RCC 7860 (cell line): ENCODE data around the gene FPR2.
A peak's percentile ranks its signal among the peaks of the same experiment; 100 is the strongest.
"Not testable (repeated sequence)": the region's sequence is repeated elsewhere in the genome, so short reads cannot be mapped to it uniquely, and the experiment has no call there.

ENCODE experiments used
- DNase-seq: peaks from one replicate; pipeline ENCODE4 v3.0.0-alpha.2; 2015; ENCODE audit warnings: low spot score
- FAIRE-seq: peaks from 2 replicates; lab custom pipeline; 2012; peaks lifted over from hg19 to GRCh38; lab: Jason Lieb, UNC

The FPR2 gene

GRCh38 chr19:51803519-51803918 lies 42.5 kb downstream of the FPR2 start:
- FAIRE-seq (no peak), DNase-seq (no peak)

- FAIRE-seq (no peak), DNase-seq (no peak)
Observed at GRCh38 chr19:51803967-51804366, 43.0 kb downstream of the FPR2 start.

GRCh38 chr19:51804789-51805188 lies 43.8 kb downstream of the FPR2 start:
- not testable (repeated sequence) for DNase-seq, FAIRE-seq

- not testable (repeated sequence) for FAIRE-seq, DNase-seq
Observed at GRCh38 chr19:51805396-51805795, 44.4 kb downstream of the FPR2 start.

GRCh38 chr19:51806571-51806970 lies 45.6 kb downstream of the FPR2 start:
- DNase-seq, FAIRE-seq: not testable (repeated sequence)

GRCh38 chr19:51807111-51807701 lies 46.2 kb downstream of the FPR2 start:
- DNase-seq (peak; percentile 44), FAIRE-seq (no peak)

GRCh38 chr19:51807925-51808324 lies 46.9 kb downstream of the FPR2 start:
- FAIRE-seq (no peak), DNase-seq (no peak)

- FAIRE-seq, result no peak
Observed at GRCh38 chr19:51808333-51808986, 47.5 kb downstream of the FPR2 start.

GRCh38 chr19:51809787-51810186 lies 48.8 kb downstream of the FPR2 start:
- FAIRE-seq (no peak), DNase-seq (no peak)

More at GRCh38 chr19:51808333-51808986, 47.5 kb downstream of the FPR2 start:
- peak; percentile 12 for DNase-seq

GRCh38 chr19:51810223-51810622 lies 49.2 kb downstream of the FPR2 start:
- DNase-seq, result no peak
- FAIRE-seq, result no peak

- FAIRE-seq (no peak), DNase-seq (no peak)
Observed at GRCh38 chr19:51811344-51811743, 50.4 kb downstream of the FPR2 start.

- DNase-seq (no peak), FAIRE-seq (no peak)
Observed at GRCh38 chr19:51815043-51815442, 54.1 kb downstream of the FPR2 start.

GRCh38 chr19:51816711-51817110 lies 55.7 kb downstream of the FPR2 start:
- FAIRE-seq (no peak), DNase-seq (no peak)

- FAIRE-seq (no peak), DNase-seq (no peak)
Observed at GRCh38 chr19:51820011-51820410, 59.0 kb downstream of the FPR2 start.
